GM19238 (cell line): Measurements from ENCODE around the gene LDHAL6A.
"Not testable (repeated sequence)": the region's sequence is repeated elsewhere in the genome, so short reads cannot be mapped to it uniquely, and the experiment has no call there.

Experiments used
- DNase-seq: peaks from one replicate; pipeline ENCODE4 v3.0.0; 2011; ENCODE audit warnings: low spot score; ENCODE audit not compliant: insufficient read length

The LDHAL6A gene

DNA sequence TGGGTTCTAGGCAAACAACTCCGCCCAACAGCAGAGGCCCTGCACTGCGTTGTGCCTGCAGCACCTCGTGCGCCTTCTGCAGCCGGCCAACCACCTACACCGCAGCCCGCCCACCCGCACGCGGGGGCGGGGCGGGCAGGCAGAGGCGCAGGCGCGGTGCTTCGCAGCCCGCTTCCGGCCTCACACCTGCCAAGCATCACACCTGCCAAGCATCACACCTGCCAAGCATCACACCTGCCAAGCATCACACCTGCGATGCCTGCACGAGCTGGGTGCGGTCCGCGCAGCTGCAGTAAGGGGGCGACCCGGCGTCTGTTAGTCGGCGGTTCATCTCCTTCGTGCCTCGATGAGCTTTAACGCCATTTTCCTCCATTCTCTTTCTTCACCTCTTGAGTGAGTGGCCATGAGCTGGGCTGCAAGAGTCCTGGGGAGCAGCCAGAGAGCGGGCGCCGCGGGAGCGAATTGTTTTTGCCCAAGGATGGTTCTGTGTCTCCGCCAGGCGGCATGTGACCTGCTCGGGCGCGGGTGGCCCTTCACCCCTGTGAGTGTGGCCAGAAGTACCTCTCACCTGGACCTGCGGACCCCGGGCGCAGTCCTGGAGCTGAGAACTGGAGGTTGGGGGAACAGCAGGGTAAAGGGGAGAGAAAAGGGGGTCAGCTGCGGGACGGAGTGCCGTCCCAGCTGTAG lies at the start of gene LDHAL6A:
TSS of gene LDHAL6A (plus strand) at position 171 of the 687 bp plus-strand sequence. CDS start 825 bp downstream, outside the sequence.
- no peak for DNase-seq

DNA sequence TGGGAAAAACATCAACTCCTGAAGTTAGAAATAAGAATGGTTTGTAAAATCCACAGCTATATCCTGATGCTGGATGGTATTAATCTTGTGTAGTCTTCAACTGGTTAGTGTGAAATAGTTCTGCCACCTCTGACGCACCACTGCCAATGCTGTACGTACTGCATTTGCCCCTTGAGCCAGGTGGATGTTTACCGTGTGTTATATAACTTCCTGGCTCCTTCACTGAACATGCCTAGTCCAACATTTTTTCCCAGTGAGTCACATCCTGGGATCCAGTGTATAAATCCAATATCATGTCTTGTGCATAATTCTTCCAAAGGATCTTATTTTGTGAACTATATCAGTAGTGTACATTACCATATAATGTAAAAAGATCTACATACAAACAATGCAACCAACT lies 48.3 kb upstream of the LDHAL6A start:
- DNase-seq: not testable (repeated sequence)

DNA sequence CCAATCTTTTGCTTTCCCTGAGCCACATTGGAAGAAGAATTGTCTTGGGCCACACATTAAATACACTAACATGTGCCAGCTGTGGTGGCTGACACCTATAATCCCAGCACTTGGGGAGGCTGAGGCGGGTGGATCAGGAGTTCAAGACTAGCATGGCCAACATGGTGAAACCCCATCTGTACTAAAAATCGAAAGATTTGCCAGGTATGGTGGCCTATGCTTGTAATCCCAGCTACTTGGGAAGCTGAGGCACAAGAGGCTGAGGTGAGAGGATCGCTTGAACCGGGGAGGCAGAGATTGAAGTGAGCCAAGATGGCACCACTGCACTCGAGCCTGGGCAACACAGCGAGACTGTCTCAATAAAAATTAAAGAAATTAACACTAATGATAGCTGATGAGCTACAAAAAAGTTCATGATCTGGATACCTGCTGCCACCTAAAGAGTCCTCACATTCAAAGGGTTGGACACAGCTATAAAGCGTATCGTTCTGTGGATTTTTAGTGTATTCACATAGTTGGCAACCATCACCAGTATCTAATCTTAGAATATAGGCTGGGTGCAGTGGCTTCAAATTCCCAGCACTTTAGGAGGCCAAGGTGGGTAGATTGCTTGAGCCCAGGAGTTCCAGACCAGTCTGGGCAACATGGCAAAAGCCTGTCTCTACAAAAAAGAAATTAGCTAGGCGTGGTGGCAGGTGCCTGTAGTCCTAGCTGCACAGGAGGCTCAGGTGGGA lies 46.9 kb upstream of the LDHAL6A start:
- no peak for DNase-seq

DNA sequence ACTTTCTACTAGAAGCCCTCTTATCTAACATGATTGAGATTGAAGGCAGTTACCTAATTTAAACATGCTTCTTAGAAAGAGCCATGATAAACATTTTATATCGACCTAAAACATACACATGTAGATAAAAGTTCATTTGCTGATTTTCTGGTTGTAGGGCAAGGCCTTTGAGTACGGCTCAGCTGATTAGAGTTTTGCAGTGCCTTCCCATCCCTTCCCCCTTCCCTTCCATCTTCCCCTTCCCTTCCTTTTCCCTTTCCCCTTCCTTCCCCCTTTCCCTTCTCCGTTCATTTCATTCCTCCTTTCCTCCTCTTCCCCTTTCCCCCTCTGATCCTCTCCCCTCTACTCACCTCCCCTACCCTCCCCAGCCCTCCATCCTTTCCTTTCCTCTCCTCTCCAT lies 39.2 kb upstream of the LDHAL6A start:
- no peak for DNase-seq

DNA sequence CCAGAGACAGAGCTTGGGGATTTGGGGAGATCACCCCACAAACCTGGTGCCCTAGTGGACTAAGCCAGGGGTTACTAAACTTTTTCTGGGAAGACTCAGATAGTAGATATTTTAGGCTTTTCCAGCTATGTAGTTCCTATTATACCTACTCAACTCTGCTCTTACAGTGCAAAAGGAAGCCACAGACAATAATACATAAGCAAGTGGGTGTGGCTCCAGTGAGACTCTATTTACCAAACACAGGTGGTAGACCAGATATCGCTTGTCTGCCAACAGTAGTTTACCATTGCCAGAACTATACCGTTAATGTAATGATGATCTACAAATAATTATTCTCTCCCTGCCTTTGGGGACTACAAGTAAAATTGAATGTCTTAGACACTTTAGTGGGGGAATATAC lies 36.6 kb upstream of the LDHAL6A start:
- no peak for DNase-seq

DNA sequence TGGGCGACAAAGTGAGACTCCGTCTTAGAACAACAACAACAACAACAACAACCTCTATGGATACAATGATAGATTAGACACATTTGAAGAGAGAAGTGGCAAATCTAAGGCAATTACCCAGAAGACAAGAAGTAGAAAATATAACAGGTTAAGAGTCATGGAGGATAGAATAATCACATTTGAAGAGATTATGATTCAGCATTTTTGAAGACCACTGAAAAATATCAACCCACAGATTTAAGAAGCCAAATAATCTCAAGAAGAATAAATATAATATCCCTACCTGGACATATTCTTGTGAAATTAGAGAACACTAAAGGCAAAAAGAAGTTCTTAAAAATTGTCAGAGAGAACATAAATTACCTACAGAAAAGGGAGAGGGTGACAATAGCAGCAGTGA lies 35.6 kb upstream of the LDHAL6A start:
- no peak for DNase-seq

DNA sequence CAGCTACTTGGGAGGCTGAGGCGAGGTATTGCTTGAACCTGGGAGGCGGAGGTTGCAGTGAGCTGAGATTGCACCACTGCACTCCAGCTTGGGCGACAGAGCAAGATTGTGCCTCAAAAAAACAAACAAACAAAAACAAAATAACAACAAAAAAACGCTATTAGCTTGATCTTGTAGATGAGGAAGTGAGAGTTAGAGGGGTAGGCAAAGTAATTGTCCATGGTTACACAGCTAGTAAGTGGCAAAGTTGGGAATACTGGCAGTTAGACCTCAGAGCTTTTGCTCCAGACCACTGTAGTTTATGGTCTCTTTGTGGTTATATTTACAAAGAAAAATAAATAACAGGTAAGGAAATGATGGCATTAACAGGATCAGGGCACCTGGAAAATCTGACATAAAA lies 28.4 kb upstream of the LDHAL6A start:
- no peak for DNase-seq

DNA sequence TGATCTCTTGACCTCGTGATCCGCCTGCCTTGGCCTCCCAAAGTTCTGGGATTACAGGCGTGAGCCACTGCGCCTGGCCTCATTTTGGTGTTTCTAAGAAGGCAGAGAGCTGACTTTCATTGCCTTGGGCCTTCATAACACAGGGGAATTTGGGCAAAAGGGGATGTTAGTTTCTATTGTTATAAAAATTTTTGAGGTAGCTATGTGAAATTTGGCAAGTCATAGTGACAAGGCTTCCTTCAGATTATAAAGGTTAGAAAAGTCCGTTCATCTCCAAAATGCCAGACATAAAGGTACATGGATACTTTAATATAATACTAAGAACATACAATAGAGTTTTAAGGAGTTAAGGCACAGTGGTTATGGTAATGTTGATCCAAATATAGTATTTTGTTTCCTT lies 26.3 kb upstream of the LDHAL6A start:
- no peak for DNase-seq

DNA sequence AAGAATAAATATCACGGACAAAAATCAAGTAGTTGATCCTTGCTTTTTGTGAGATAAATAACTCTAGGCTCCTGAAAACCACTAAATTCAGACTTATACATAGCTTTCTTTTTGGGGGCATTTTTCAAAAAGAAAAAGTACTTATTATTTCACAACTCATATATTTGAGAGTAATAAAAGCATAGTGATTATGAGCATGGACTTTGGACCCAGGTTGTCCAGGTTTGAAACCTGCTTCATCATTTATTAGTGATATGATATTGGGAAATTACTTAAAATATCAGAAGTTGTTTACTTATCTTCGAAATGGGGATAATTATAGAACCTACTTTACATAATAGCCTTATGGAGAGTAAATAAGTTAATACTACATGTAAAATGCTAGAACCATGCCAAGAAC lies 17.0 kb upstream of the LDHAL6A start:
- DNase-seq: no peak

DNA sequence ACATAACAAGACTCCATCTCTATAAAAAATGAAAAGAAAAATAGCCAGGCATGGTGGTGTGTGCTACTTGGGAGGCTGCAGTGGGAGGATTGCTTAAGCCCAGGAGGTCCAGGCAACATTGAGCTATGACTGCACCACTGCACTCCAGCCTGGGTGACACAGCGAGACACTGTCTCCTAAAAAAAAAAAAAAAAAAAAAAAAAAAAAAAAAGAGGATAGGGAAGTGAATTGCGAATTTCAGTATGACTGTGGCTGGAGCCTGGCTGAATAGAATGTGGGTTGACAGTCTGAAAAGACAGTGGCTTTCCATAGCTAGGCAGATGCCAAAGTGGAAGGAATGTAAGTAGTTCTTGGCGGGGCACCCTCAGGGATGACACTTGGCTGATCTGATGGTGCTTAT lies 6.4 kb upstream of the LDHAL6A start:
- no peak for DNase-seq

DNA sequence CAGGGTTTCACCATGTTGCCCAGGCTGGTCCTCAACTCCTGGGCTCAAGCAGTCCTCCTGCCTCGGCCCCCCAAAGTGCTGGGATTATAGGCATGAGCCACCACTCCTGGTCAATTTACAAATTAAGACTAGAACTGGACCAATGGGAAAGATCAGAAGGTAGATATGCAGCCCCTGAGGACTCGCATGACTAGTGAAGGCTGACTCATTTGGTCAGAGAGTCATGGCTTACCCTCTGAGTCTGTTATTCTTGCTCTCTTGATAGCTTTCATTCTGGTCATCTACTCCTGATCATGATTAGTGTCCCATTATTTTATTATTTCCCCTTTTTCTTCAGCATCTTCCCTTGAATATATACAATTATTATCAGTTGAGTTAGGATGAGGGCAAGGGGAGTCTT lies 2.7 kb upstream of the LDHAL6A start:
- no peak for DNase-seq

DNA sequence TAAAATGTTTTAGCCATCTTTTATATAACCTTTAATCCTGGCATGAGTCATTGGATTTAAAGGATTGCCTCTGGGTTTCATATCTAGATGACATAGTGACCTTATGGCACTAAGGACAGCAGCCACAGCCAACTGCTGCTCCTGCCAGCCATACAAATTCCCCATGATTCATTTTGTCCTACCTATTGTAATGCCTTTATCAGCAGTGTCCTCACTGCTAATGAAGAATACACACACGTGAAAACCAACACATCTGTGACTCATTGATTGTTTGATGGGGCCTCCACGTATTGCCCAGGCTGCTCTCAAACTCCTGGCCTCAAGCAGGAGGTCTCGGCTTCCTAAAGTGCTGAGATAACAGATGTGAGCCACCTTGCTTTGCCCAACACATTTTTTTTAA lies 1.8 kb downstream of the LDHAL6A start:
- DNase-seq: no peak

DNA sequence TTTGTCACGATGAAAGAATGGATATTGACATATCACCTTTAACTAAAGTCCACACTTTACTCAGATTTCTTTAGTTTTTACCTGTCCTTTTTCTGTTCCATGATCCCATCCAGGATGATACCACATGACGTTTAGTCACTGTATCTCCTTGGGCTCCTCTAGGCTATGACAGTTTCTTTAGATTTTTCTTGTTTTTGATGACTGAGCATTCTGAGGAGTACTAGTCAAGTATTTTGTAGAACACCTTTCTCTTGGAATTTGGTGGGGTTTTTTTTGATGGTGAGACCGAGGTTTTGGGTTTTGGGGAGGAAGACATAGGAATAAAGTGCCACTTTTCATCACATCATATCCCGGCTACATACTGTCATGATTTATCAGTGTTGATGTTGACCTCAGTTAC lies 4.0 kb downstream of the LDHAL6A start:
- DNase-seq: no peak

DNA sequence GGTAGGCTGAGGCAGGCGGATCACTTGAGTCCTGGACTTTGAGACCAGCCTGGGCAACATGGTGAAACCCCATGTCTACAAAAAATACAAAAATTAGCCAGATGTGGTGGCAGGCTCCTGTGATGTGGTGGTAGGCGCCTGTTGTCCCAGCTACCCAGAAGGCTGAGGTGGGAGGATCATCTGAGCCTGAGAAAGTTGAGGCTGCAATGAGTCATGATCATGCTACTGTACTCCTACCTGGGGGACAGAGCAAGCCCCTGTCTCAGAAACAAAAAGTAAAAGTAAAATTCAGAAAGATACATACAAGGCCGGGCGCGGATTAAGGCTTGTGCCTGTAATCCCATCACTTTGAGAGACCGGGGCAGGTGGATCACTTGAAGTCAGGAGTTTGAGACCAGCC lies 6.3 kb downstream of the LDHAL6A start:
- no peak for DNase-seq

DNA sequence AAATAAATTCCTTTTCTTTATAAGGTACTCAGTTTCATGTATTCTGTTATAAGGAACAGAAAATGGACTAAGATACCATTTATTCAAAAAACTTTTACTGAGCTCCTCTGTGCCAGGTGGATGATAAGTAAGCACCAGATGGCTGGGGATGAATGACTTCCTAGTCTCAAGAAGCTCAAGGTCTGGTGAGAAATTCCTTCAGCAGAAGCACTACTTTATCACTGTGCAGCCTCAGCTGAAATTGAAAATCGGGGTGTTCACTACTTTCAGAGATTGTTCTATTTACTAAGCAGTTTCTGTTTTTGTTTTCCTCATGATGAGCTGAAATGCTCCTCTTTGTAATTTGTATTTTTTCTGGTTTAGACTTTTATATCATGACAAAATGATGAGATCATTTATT lies 7.8 kb downstream of the LDHAL6A start:
- DNase-seq: no peak

DNA sequence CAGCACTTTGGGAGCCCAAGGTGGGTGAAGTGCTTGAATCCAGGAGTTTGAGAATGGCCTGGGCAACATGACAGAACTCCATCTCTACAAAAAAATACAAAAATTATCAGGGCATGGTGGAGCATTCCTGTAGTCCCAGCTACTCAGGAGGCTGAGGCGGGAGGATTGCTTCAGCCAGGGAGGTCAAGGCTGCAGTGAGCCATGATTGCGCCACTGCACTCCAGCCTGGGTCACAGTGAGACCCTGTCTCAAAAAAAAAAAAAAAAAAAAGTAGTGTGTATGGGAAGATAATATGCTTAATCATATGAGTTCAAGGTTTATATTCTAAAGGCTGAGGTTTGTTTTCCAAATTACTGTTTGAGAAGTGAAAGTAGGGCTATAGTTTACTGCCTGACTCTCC lies 10.7 kb downstream of the LDHAL6A start:
- no peak for DNase-seq

DNA sequence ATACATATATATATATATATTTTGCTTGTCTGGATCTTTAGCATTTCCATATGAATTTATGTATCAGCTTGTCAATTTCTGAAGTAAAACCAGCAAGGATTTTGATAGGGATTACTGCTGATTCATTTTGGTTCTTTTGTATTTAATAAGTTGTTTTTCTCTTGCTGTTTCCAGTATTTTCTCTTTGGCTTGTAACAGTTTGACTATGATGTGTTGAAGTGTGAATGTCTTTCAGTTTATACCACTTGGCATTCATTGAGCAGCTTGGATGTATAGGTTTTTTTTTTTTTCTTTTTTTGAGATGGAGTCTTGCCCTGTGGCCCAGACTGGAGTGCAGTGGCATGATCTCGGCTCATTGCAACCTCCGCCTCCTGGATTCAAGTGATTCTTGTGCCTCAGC lies 12.4 kb downstream of the LDHAL6A start:
- no peak for DNase-seq

DNA sequence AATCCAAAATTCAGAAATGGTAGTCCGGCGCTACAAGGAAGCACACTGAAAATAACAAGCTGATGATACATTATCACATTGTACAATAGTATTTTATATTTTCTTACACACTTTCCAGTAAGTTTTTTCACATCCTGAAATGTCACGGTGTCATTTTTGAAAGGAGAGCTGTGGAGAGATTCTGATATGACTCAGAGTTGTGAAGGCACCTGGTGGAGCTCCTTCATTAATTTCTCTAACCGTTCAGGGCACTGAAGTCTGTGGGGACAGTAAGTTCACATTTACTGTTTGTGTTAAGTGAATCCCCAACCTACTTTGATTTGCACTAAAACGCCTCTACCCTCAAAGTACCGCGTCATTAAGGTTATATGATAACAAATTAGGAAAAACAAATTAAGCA lies 13.3 kb downstream of the LDHAL6A start:
- no peak for DNase-seq

DNA sequence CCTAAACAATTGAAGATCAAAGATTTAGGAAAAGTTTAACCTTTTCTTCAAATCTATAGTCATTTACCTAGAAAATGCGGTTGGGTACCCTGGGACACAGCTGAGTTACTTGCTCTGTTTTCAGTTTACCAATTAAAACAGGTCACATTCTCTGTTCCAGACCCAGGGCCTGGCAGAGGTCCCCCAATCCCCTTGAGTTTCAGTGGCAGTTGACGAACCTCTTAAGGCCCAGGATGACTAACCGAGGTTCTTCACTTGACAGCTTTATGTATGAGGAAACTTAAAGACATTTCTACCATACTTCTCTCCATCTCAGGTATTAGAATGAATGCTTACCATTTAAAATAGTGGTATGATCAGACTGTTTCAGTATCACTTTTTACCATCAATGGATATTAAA lies 16.3 kb downstream of the LDHAL6A start:
- no peak for DNase-seq

DNA sequence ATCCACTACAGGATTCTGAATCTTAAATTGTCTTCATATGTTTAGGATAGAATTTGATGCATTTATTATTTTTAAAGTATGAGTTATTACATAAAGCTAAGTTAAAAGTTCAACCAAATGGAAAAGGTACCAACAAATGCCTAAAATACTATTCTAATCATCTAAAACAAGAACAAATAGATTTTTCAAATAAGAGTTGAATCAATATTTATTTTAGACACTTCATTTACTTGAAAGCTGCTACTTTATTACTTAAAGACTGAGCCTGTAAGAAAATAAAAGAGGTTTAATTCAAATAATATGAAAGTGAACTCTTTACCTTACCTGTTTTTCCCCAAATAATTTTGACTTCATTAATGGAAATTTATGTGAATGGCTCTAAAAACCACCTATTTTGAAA lies 16.9 kb downstream of the LDHAL6A start:
- no peak for DNase-seq

DNA sequence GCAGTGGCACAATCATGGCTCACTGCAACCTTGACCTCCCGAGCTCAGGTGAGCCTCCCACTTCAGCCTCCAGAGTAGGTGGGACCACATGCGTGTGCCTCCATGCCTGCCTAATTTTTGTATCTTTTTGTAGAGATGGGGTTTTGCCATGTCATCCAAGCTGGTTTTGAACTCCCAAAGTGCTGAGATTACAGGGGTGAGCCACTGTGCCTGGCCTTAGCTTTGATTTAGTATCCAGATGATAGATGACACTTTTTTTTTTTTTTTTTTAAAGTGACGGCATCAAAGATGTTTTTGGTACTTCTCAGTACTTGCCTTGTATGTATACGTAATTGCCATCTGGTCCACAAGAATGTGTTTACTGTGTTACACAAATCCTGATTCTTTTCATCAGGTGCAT lies 23.4 kb downstream of the LDHAL6A start:
- no peak for DNase-seq

DNA sequence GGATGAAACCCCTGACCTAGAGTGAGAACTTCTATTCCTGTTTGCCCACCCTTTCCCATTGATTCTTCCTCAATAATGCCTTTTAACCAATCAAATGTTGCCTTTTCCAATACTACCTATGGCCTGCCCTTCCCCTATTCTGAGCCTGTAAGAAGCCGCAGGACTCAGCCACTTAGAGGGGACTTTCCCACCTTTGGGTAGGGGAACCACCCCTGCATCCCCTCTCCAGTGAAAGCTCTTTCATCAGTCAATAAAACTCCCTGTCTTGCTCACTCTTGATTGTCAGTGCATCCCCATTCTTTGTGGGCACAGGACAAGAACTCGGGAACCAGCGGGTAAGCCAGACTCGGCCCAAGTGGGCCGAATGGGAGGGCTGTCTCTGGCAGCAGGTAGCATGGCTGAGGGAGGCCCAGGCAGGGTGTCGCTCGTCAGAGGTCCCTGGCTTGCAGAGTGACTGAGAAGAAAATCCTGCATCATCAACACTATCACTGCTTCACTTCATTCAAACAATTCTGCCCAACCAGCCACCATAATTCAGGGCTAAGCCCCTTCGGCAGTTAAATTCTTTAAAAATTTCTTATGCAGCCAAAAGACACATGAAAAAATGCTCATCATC lies 30.4 kb downstream of the LDHAL6A start:
- no peak for DNase-seq

DNA sequence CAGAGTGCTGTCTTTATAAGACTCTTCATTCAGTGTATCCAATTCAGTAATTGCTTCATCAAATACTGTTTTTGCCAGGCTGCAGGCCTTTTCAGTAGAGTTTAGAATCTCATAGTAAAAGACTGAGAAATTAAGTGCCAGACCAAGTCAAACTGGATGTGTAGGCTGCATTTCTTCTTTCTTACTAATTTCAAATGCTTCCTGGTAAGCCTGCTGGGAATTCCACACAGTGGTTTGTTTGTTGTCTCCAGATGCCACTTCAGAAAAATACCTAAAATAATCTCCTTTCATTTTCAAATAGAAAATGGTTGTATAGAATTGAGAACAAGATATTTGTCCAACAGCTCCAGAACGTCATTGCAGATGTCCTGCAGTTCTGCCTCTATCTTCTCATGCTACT lies 34.7 kb downstream of the LDHAL6A start:
- DNase-seq: no peak
